ENCODE results near the gene DNAI1.
A peak's percentile ranks its signal among the peaks of the same experiment; 100 is the strongest.
"Not testable (repeated sequence)": the region's sequence is repeated elsewhere in the genome, so short reads cannot be mapped to it uniquely, and the experiment has no call there.

The DNAI1 gene

DNA sequence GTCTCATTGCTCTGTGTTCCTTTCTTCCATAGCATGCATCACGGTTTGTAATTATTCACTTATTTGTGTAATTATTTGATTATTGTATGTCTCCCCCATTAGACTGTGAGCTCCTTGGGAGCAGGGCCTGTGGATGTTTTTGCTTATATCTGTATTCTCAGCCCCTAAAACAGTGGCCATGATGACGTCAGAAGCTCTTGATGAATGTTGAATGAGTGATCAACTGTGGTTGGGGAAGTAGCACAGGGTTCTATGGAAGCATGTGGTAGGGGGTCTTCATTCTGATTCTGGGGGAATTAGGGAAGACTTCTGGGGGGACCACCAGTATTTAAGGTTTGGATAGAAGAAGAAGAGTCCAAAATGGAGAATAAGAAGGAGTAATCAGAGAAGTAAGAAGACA lies 6.0 kb downstream of the DNAI1 start:
- Histone ChIP-seq H3K4me3 (no peak overlapping the region), H3K9ac (no peak overlapping the region), H3K27me3 (no peaks in the 10 kb centered on the region), H3K9me3 (replicated peaks in 1 of 11) (no peaks in the 10 kb centered on the region), H3K27ac (no peak overlapping the region), H4K20me1 (no peaks in the 10 kb centered on the region), H3K36me3 (no peaks in the 10 kb centered on the region), H3K4me1 (peaks cover 0 to 22% (median 10%) of the 10 kb centered on the region in 10 experiments; a peak in 19 of 20 replicates), H3K4me2 (no peak overlapping the region)
- TF ChIP-seq Cebpa-rat (IDR thresholded peaks at IDR 0.05), result no peak

GRCh38 chr9:34465468-34465867 lies 6.9 kb downstream of the DNAI1 start:
- no peak overlapping the region for H3K27ac ChIP-seq
- no peaks in the 10 kb centered on the region for H4K20me1 ChIP-seq
- H3K4me2 ChIP-seq, result no peak overlapping the region
- H3K4me1 ChIP-seq, result peaks cover 0 to 13% (median under 1%) of the 10 kb centered on the region in 10 experiments; a peak in 8 of 20 replicates
- no peak for TF ChIP-seq Cebpa-rat (IDR thresholded peaks at IDR 0.05)
- no peak overlapping the region for H3K4me3 ChIP-seq
- H3K36me3 ChIP-seq, result no peaks in the 10 kb centered on the region
- no peak overlapping the region for H3K9ac ChIP-seq
- H3K9me3 ChIP-seq (replicated peaks in 1 of 11), result no peaks in the 10 kb centered on the region
- H3K27me3 ChIP-seq, result no peaks in the 10 kb centered on the region

- Histone ChIP-seq H3K36me3 (no peaks in the 10 kb centered on the region), H3K27me3 (no peaks in the 10 kb centered on the region), H3K4me2 (peak overlapping the region in 9 of 11 experiments; percentile 6 to 63 (median 48); a peak in 16 of 22 replicates), H3K9ac (no peak overlapping the region), H4K20me1 (no peaks in the 10 kb centered on the region), H3K4me3 (no peak overlapping the region), H3K27ac (no peak overlapping the region), H3K9me3 (replicated peaks in 1 of 11) (no peaks in the 10 kb centered on the region), H3K4me1 (peaks cover 0 to 19% (median 12%) of the 10 kb centered on the region in 10 experiments; a peak in 14 of 20 replicates)
- no peak for TF ChIP-seq Cebpa-rat (IDR thresholded peaks at IDR 0.05)
Measured at GRCh38 chr9:34475097-34475496, 16.5 kb downstream of the DNAI1 start.

GRCh38 chr9:34477541-34477940 lies 18.9 kb downstream of the DNAI1 start:
- Histone ChIP-seq H4K20me1 (no peaks in the 10 kb centered on the region), H3K36me3 (no peaks in the 10 kb centered on the region), H3K9me3 (replicated peaks in 1 of 11) (no peaks in the 10 kb centered on the region; a peak in 1 of 22 replicates), H3K4me3 (no peak overlapping the region), H3K4me1 (peaks cover 0 to 19% (median 12%) of the 10 kb centered on the region in 10 experiments; a peak in 14 of 20 replicates), H3K27ac (no peak overlapping the region), H3K9ac (no peak overlapping the region), H3K4me2 (no peak overlapping the region), H3K27me3 (no peaks in the 10 kb centered on the region)
- TF ChIP-seq Cebpa-rat (IDR thresholded peaks at IDR 0.05), result no peak

- Histone ChIP-seq H4K20me1 (no peaks in the 10 kb centered on the region), H3K4me2 (no peak overlapping the region), H3K36me3 (no peaks in the 10 kb centered on the region), H3K4me1 (peaks cover 0 to 15% (median 11%) of the 10 kb centered on the region in 10 experiments; a peak in 14 of 20 replicates), H3K27me3 (no peaks in the 10 kb centered on the region), H3K27ac (no peak overlapping the region), H3K4me3 (no peak overlapping the region), H3K9ac (no peak overlapping the region), H3K9me3 (replicated peaks in 1 of 11) (no peaks in the 10 kb centered on the region; a peak in 1 of 22 replicates)
- no peak for TF ChIP-seq Cebpa-rat (IDR thresholded peaks at IDR 0.05)
Measured at GRCh38 chr9:34479431-34479866, 20.8 kb downstream of the DNAI1 start.

- not testable (repeated sequence) for H3K9ac ChIP-seq; H4K20me1 ChIP-seq; H3K36me3 ChIP-seq; H3K27ac ChIP-seq; H3K4me1 ChIP-seq; H3K9me3 ChIP-seq (replicated peaks in 1 of 11); H3K4me2 ChIP-seq; H3K27me3 ChIP-seq; H3K4me3 ChIP-seq
Measured at GRCh38 chr9:34481620-34482019, 23.0 kb downstream of the DNAI1 start.

DNA sequence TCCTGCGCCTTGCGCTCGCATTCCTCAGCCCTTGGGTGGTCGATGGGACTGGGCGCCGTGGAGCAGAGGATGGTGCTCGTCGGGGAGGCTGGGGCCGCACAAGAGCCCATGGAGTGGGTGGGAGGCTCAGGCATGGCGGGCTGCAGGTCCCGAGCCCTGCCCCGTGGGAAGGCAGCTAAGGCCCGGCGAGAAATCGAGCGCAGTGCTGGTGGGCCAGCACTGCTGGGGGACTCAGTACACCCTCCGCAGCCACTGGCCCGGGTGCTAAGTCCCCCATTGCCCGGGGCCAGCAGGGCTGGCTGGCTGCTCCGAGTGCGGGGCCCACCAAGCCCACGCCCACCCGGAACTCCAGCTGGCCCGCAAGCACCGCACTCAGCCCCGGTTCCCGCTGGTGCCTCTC lies 24.1 kb downstream of the DNAI1 start:
- not testable (repeated sequence) for H3K27me3 ChIP-seq; H3K4me3 ChIP-seq; H3K36me3 ChIP-seq; H3K4me1 ChIP-seq; H3K9ac ChIP-seq; H3K27ac ChIP-seq; H3K4me2 ChIP-seq; H4K20me1 ChIP-seq; H3K9me3 ChIP-seq (replicated peaks in 1 of 11)

- no peak overlapping the region for H3K4me3 ChIP-seq
- H3K9me3 ChIP-seq (replicated peaks in 1 of 11), result no peaks in the 10 kb centered on the region; a peak in 1 of 22 replicates
- H3K27me3 ChIP-seq, result no peaks in the 10 kb centered on the region
- no peak for TF ChIP-seq Cebpa-rat (IDR thresholded peaks at IDR 0.05)
- no peaks in the 10 kb centered on the region for H4K20me1 ChIP-seq
- no peak overlapping the region for H3K9ac ChIP-seq
- no peaks in the 10 kb centered on the region for H3K4me1 ChIP-seq
- H3K27ac ChIP-seq, result no peak overlapping the region
- no peak overlapping the region for H3K4me2 ChIP-seq
- H3K36me3 ChIP-seq, result no peaks in the 10 kb centered on the region
Measured at GRCh38 chr9:34484678-34485077, 26.1 kb downstream of the DNAI1 start.

DNA sequence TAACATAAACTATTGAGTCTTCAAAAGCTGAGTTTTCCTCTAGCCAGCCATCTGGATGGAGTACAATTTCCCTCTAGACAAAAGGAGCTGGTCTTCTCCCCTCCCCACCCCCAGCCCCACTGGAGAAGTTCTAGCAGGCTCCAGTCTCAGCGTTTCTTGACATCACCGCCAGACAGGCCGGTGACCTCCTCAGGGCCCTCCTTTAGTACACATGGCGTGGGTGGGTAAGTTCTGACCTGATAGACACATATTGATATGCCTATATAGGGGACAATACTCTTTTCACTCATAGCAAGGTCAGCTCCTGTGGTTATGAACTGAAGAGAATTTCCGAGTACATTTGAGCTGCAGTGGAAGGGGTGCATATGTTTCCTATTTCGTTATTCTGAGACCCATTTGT lies 27.2 kb downstream of the DNAI1 start:
- no peaks in the 10 kb centered on the region for H3K4me1 ChIP-seq
- no peak overlapping the region for H3K27ac ChIP-seq
- no peak overlapping the region for H3K9ac ChIP-seq
- H3K27me3 ChIP-seq, result no peaks in the 10 kb centered on the region
- H3K4me2 ChIP-seq, result no peak overlapping the region
- no peak for TF ChIP-seq Cebpa-rat (IDR thresholded peaks at IDR 0.05)
- no peak overlapping the region for H3K4me3 ChIP-seq
- H4K20me1 ChIP-seq, result peaks cover 0 to 10% (median 0%) of the 10 kb centered on the region in 11 experiments; a peak in 1 of 22 replicates
- no peaks in the 10 kb centered on the region; a peak in 1 of 22 replicates for H3K9me3 ChIP-seq (replicated peaks in 1 of 11)
- H3K36me3 ChIP-seq, result no peaks in the 10 kb centered on the region

- no peak for TF ChIP-seq Cebpa-rat (IDR thresholded peaks at IDR 0.05)
- H3K27me3 ChIP-seq, result no peaks in the 10 kb centered on the region
- H3K36me3 ChIP-seq, result no peaks in the 10 kb centered on the region
- H3K9ac ChIP-seq, result no peak overlapping the region
- no peak overlapping the region for H3K27ac ChIP-seq
- H3K4me1 ChIP-seq, result no peaks in the 10 kb centered on the region
- no peaks in the 10 kb centered on the region; a peak in 1 of 22 replicates for H3K9me3 ChIP-seq (replicated peaks in 1 of 11)
- H3K4me3 ChIP-seq, result no peak overlapping the region
- no peak overlapping the region for H3K4me2 ChIP-seq
- H4K20me1 ChIP-seq, result peaks cover 0 to 15% (median 0%) of the 10 kb centered on the region in 11 experiments; a peak in 1 of 22 replicates
Measured at GRCh38 chr9:34486572-34486971, 28.0 kb downstream of the DNAI1 start.
